Neural crest cell (in vitro differentiated cells): Measurements from ENCODE around the gene MCCC2. TPM values are rescaled to one million over a fixed set of nuclear protein-coding genes. Genes with fewer than 3 reads are reported as not detected.
A peak's percentile ranks its signal among the peaks of the same experiment; 100 is the strongest.

ENCODE experiments used
- DNase-seq: peaks from one replicate; pipeline ENCODE4 v3.0.0; 2021; ENCODE audit warnings: low read depth, mixed read lengths, low spot score
- H3K27ac Mint-ChIP-seq: one replicate; pipeline ENCODE4 v1.8.0; 2021; ENCODE audit warnings: mild to moderate bottlenecking, mixed read lengths; ENCODE audit not compliant: unreplicated experiment
- H3K27me3 Mint-ChIP-seq: 2 replicates; pipeline ENCODE4 v1.8.0; 2021; ENCODE audit warnings: low read depth, mild to moderate bottlenecking, mixed read lengths
- H3K36me3 Mint-ChIP-seq: 2 replicates; pipeline ENCODE4 v1.8.0; 2021; ENCODE audit warnings: low read depth, mild to moderate bottlenecking, mixed read lengths
- H3K4me1 Mint-ChIP-seq: 2 replicates; pipeline ENCODE4 v1.8.0; 2021; ENCODE audit warnings: mixed read lengths
- H3K4me3 Mint-ChIP-seq: one replicate; pipeline ENCODE4 v1.8.0; 2021; ENCODE audit warnings: mild to moderate bottlenecking, mixed read lengths
- H3K9me3 Mint-ChIP-seq: 2 replicates; pipeline ENCODE4 v1.8.0; 2021; ENCODE audit warnings: mixed read lengths
- CTCF ChIP-seq: fragments of 200-600 bp; sonication (generic); conservative IDR thresholded peaks from 2 replicates; pipeline ENCODE4 v1.5.0; 2021; ENCODE audit warnings: antibody characterized with exemption, mild to moderate bottlenecking
- total RNA-seq: library from RNA; stranded (reverse); gene quantifications from 2 replicates; pipeline ENCODE4 v1.2.1, GENCODE V29; 2021

MCCC2 gene
- total RNA-seq, 1 donor from 2014 or later = 43.7 TPM

- Mint-ChIP-seq H3K27ac (no peak overlapping the region), H3K36me3 (no peaks in the 10 kb centered on the region), H3K9me3 (no peaks in the 10 kb centered on the region), H3K27me3 (no peaks in the 10 kb centered on the region), H3K4me3 (no peak overlapping the region), H3K4me1 (peaks cover 16% of the 10 kb centered on the region)
- no peak for TF ChIP-seq CTCF
- DNase-seq = no peak
Measured at GRCh38 chr5:71695071-71695470, 107.9 kb downstream of the MCCC2 start.

DNA sequence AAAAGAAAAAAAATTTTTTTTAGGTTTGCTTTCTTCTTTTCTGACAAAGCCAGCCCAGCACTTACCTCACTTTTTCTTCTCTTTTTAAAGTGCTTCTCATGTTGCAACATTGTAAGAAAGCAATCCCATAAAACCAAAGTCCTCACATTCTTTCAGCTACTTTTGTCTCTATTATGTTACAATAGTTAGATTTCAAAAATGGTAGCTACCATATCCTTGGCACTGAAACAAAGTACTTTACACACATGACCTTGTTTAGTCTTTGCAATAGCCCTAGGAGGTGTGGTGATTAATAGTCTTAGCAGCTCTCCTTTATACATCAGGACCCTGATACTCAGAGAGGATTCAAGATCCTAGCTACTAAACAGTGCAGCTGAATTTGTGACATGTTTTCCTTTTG is 108.5 kb downstream of the MCCC2 start:
- Mint-ChIP-seq H3K4me3 (no peak overlapping the region), H3K4me1 (peaks cover 16% of the 10 kb centered on the region), H3K27ac (no peak overlapping the region), H3K27me3 (no peaks in the 10 kb centered on the region), H3K9me3 (no peaks in the 10 kb centered on the region), H3K36me3 (no peaks in the 10 kb centered on the region)
- no peak for TF ChIP-seq CTCF
- DNase-seq = no peak

- Mint-ChIP-seq H3K36me3 (no peaks in the 10 kb centered on the region), H3K4me3 (no peak overlapping the region), H3K9me3 (no peaks in the 10 kb centered on the region), H3K27ac (no peak overlapping the region), H3K27me3 (no peaks in the 10 kb centered on the region), H3K4me1 (peaks cover 19% of the 10 kb centered on the region)
- TF ChIP-seq CTCF = peak; percentile 56
- DNase-seq = no peak
Measured at GRCh38 chr5:71697967-71698366, 110.8 kb downstream of the MCCC2 start.

DNA sequence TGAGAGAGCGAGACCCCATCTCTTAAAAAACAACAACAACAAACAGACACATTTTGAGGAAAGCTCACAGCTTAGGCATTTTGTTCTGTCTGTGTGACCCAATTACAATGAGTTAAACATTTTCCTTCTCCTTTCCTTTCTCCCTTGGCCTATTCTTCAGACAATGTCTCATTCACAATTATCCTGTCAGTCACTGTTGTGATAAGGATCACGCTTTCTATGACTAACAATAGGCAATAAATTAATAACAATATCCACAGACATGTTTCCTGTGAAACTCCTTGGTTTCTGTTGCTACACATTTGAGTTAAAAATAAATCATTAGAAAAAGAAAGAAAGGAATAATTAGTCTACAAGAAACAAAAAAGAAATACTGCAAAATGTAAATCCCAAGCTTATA is 112.1 kb downstream of the MCCC2 start:
- H3K27ac Mint-ChIP-seq = no peak overlapping the region
- peaks cover 22% of the 10 kb centered on the region for H3K4me1 Mint-ChIP-seq
- no peaks in the 10 kb centered on the region for H3K9me3 Mint-ChIP-seq
- no peak for TF ChIP-seq CTCF
- H3K36me3 Mint-ChIP-seq = no peaks in the 10 kb centered on the region
- no peak overlapping the region for H3K4me3 Mint-ChIP-seq
- H3K27me3 Mint-ChIP-seq = no peaks in the 10 kb centered on the region
- DNase-seq = no peak

DNA sequence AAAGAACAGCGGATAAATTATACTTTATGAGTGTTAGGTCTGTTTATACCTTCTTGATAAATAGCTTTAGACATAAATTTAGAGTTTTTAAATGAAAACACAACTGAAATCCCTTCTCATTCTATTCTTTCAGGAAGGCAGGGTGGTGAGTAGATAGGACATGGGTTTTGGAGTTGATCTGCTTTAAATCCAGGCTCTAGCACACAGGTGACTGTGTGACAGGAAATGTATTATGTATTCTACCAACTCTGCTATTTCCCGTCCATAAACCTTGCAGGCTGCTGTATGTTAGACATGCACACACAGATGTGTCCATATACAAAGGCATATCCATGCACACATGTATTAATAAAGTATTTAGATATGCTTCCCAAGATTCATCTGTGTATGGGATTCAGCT is 112.6 kb downstream of the MCCC2 start:
- H3K9me3 Mint-ChIP-seq = no peaks in the 10 kb centered on the region
- H3K27me3 Mint-ChIP-seq = no peaks in the 10 kb centered on the region

More for the DNA sequence above, 112.6 kb downstream of the MCCC2 start:
- peaks cover 24% of the 10 kb centered on the region for H3K4me1 Mint-ChIP-seq
- no peaks in the 10 kb centered on the region for H3K36me3 Mint-ChIP-seq
- no peak overlapping the region for H3K4me3 Mint-ChIP-seq
- DNase-seq = no peak
- TF ChIP-seq CTCF = no peak
- H3K27ac Mint-ChIP-seq = no peak overlapping the region
